GM21737 (cell line): ENCODE results near the gene PRPF39.
"Not testable (repeated sequence)": the region's sequence is repeated elsewhere in the genome, so short reads cannot be mapped to it uniquely, and the experiment has no call there.

ENCODE experiments used
- ATAC-seq: cut with Tn5 transposase; IDR thresholded peaks from one replicate; pipeline ENCODE4 v1.9.1; 2021; ENCODE audit warnings: mild to moderate bottlenecking, moderate library complexity; ENCODE audit not compliant: unreplicated experiment

Gene PRPF39

DNA sequence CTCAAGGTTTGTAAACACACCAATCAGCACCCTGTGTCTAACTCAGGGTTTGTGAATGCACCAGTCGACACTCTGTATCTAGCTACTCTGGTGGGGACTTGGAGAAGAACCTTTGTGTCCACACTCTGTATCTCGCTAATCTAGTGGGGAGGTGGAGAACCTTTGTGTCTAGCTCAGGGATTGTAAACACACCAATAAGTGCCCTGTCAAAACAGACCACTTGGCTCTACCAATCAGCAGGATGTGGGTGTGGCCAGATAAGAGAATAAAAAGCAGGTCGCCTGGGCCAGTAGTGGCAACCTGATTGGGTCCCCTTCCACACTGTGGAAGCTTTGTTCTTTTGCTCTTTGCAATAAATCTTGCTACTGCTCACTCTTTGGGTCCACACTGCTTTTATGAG is 2.8 kb upstream of the PRPF39 start:
- not testable (repeated sequence) for ATAC-seq

DNA sequence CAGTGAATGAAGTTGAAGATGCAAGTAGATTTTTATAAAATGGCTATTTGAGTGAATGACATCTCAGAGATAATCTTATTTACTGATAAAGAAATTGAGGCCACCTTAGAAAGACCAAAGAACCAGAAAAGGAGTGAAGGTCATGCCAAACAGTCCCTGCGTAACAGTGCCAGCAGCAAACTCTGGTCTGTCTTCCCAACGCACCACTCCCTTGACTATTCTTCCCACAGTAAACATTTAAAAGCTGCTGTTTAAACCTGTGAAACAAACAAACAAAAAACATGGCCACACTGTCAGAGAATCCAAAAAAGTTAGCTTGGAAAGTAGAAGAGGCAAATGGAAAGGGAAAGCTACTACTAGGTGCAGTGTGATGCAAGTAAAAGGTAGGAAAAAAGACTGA is 1.5 kb upstream of the PRPF39 start:
- no peak for ATAC-seq

DNA sequence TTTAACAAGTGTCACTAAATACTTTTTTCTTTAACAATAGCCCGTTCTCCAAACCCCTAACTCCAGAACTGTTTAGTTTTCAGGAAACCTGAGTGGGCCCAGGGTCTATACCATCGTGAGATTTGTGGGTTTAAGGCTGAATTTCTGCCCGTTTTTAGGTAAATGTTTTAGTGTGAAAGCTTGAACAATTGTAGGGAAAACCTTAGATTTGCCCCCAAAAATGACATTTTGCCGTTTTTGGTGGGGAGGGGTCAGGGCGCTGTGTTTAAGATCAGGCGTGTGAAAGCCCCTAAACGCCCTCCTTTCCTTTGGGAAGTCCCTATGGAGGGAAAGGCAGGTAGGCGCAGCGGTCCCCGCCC is 320 bp upstream of the PRPF39 start:
- no peak for ATAC-seq

DNA sequence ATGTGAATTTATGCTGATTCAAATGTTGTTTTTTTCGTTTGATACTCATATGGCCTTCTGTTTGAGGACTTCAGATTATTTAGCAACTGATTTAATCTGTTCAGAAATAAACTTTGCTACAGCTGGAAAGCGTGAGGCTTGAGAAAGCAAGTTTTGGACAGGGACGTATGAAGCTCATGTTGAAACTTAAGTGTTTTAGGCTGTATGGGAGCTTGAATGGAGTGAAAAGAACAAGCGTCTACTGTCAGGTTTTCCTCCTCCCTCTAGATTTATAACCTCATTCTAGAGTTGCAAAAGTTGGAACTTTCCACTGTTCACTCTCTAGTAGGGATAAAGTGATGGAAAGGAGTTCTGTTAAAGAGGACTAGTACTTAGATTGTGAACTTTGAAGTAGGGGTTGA is 1.0 kb downstream of the PRPF39 start:
- ATAC-seq: no peak

DNA sequence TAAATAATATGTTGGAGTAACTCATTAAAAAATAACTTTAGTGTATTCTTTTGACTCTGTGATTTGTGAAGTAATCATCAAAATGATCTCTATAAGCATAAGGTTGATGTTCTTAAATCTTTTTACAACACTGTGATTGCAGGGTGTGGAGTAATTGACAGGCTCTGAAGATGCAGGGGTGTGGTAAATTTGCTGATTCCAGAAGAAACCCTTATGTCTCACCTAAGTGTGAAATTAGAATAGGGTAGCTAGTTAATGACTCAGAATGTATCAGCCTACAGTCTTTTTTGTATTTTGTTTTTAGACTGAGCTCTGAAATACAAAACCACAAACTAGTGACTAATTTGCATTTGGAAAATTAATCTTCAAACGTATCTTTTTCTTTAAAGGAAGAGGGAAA is 5.9 kb downstream of the PRPF39 start:
- peak; percentile 47 for ATAC-seq

DNA sequence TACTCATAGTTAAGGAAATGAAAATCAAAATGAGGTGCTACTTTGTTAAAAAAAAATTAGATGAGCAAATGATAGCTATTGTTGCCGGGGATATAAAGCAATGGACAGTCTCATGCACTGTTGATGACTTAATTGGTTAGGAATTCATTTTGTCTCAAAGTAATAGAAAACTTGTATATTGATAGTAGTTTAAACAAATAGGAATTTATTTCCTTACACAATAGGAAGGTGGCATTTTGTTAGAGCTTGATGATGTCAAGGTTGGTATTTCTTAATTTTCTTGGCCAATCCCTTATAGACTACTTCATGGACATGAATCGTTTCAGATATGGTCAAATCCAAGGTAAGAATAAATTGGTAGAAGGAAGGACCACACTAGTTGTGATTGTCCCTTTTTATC is 7.8 kb downstream of the PRPF39 start:
- no peak for ATAC-seq

DNA sequence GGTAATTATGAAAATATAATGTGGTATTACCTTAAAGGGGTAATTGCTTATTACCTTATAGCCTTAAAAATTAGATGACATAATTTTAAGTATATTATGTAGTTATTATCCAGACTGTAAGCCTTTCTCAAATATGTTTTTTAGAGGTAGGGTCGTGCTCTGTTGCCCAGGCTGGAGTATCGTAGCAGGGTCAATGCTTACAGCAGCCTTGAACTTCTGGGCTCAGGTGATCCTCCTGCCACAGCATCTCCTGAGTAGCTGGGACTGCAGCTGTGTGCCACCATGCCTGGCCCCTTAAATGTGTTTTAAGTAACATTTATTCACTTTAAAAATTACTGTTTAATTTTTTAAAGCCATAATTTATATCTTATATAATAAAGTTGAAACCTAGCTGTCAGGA is 10.4 kb downstream of the PRPF39 start:
- ATAC-seq: no peak

DNA sequence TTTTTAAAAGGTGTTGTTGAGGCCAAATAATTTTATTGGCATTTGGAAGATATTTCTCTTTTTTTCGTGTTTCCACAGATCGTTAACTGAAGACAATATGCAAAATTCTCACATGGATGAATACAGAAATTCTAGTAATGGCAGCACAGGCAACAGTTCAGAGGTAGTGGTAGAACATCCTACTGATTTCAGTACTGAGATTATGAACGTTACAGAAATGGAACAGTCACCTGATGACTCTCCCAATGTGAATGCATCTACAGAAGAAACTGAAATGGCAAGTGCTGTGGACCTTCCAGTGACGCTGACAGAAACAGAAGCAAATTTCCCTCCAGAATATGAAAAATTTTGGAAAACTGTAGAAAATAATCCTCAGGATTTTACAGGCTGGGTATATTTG is 11.2 kb downstream of the PRPF39 start:
- no peak for ATAC-seq

DNA sequence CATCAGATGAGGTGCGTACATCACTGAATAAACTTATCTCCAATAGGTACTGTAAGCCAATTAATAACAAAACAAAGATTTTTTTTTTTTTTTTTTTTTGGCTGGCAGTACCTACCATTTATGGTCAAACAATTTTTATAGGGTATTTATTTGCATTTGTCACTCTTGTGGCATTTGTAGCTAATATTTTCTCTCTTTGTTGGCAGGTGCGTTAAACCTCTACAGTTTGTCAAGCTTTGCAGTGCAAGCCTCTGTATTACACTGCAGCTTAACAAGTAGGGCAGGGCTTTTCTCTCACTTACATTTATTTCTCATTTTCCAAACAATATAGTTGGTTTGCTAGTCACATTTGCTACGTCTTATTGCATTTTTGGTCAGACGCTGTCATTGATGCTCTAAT is 12.3 kb downstream of the PRPF39 start:
- no peak for ATAC-seq

DNA sequence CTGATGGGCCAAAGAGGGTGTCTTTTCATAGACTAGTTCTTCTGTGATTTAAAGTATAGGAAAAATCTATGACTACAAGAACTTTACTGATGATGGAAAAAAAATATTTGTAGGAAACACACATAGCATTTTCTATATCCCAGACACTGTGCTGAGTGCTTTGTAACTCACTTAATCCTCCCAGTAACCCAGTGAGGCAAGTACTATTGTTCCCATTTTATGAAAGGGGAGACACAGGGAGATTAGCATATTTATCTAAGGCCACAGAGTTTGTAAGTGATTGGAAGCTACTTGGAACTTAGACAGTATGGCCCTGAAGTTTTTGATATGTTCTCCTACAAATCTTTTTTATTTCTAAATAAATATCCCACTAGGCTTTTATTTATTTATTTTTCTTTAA is 19.9 kb downstream of the PRPF39 start:
- no peak for ATAC-seq

DNA sequence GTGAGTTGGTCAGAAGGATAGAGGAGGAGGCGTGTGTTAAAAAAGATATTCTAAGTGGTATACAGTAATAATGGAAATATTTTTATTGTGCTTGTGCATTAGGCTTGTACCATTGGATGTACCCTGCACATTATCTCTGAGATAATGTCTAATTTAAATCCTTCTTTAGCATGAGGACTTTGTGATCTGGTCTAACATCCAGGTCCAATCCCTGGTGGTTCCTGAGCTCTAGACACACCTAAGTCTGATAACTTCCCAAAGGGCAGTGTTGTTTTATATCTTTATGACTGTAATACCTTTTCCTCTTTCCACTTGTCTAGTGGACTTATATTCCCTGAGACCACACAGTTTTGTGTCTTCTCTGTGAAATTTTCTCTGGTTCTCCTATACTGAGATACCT is 20.6 kb downstream of the PRPF39 start:
- ATAC-seq: no peak

DNA sequence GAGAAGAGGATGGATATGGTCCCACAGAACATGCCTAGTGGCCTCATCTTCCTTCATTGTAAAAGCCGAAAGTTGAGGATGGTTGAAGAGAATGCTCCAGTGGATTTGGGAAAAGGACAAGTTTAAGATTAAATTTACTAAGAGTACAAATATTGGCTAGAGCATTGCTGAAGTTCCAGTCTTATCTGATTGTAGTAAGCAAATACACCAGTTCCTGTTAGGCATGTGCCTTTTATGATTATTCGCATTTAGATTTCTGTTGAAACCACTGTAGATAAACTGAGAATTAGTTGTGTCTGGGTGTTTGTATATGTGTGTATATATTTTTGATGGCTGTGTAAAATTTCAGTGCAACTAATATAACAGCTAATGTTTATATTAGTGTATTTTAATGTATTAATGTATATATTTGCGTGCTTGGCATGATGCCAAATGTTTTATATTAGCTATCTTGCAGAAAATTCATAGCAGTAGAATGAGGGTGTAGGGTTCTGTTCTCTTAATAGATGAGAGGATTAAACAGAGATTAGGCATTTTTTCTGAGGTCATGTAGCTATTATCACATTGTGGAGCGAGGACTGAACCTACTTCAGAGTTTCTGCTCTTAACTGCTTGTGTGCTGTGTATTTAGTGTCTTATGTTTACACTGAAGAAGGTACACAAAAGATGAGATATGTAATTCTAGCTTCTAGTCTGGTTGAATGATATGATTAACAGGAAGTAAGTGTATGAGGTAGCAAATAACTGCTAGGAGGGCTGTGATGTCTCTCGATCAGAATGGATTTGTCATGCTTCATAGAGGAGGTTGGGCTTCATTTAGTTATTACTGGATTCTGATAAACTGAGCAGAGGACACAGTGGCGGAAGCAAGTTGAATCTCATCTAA is 29.2 kb downstream of the PRPF39 start:
- no peak for ATAC-seq

DNA sequence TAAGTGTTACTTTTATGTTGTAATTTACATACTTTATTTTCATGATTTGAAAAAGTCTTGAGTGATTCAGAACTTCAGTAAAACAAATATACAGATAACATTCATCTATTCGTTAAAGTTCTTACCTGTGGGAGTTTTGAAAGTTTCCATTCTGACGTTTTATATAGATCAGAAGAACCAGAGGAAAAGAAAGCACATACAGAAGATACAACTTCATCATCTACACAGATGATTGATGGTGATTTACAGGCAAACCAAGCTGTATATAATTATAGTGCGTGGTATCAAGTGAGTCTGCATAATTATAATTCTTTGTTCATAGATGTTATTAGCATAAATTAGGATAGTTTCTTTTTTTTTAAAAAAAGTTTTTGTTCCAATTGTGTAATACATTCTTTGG is 30.4 kb downstream of the PRPF39 start:
- no peak for ATAC-seq

DNA sequence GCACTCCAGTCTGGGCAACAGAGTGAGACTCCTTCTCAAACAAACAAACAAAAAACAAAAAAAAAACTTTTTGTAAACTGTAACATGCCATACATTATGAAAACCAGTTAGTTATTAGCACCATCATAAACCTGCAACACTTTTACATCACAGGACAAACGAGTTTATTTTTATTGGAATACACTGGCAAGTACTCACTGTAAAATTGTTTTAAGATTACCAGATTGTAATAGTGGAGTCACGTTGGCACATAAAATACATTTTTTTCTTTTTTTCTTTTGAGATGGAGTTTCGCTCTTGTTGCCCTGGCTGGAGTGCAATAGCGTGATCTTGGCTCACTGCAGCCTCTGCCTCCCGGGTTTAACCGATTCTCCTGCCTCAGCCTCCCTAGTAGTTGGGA is 34.7 kb downstream of the PRPF39 start:
- ATAC-seq: no peak

DNA sequence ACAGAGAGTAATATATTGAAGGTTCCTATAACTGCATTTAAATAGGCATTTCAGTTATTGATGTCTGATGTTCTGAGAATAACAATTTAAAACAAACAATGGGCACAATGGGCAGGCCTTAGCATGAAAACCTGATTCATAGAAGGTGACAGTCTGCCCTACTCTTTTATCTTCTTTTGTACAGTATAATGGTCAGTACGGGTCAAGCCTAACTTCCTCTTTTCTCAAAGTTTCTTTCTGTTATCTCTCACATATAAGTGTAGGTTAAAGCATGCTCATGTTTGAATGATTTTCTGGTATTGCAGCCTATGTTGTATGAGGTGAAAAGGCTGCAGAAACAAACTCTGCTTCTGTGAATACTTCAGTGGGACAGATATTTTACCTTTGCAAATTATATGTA is 36.2 kb downstream of the PRPF39 start:
- ATAC-seq: no peak

DNA sequence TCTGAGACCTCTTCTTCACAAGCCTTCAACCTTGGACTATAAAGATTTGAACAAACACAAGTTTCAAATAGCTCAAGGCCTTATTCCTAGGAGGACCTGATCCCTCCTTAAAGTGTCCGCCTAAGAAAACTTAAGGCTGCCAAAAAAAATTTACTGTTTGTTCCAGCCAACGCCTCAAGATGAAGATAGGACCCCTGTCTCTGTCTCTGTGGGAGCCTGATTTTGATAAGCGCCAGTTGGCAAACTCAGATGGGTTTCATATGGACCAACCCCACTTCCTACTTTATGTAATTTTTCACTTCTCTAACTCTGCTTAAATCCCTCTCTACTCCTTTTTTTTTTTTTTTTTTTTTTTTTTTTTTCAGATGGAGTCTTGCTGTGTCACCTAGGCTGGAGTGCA is 39.4 kb downstream of the PRPF39 start:
- no peak for ATAC-seq

DNA sequence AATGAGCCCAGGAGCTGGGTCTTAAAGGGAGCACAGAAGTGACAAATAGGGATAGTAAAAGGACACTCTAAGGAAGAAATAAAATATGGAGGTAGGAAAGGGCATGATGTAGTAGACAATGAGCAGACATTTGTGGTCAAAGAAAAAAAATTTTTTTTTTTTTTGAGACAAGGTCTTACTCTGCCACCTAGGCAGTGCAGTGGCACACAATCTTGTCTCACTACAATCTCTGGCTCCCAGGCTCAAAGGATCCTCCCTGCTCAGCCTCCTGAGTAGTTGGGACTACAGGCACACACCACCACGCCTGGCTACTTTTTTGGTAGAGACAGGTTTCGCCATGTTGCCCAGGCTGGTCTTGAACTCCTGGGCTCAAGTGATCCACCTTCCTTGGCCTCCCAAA is 41.8 kb downstream of the PRPF39 start:
- no peak for ATAC-seq

DNA sequence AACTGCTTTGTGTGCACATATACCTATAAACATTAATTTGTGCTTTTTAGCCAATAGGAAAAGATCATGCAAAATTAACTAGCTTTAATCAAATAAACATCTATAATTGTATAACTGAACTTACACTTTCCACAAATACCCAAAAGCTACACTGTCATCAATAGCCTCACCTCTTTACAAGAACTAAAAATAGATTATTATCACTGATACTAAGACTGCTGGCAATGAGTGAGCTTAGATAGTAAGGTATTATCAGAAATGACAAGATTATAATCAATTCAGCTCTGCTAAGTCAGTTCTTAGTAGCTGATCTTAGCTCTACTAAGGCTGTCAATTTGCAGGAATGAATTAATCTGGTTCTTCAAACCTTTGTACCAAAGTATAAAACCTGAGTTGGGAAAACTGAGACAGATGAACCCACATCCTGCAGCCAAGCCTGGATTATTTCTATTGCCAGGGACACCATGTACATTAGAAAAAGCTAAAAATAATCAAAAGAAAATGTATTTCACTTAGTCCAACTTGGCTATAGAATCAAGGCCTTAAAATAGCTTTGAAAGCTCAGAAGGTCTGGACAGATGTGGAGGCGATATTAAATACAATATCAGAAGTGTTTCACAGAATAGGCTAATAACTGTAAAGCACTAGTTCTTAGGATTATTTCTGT is 45.2 kb downstream of the PRPF39 start:
- ATAC-seq: no peak

DNA sequence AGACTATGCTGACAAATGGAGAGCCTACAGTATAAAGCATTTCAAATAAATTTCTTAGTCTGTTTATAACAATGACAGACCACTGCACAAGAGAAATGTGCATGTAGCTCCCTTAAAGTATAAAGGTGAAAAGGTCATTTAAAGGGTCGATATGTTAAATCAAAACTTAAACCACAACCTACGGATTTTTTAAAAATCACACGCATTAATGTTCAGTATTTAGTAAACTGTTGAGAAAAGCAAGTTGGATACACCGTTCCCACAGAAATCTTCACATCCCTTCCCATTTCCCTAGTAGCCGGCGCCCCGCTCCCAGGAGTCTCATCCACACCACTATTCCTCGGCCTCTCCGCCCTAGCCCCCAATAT is 49.8 kb downstream of the PRPF39 start:
- ATAC-seq: no peak

DNA sequence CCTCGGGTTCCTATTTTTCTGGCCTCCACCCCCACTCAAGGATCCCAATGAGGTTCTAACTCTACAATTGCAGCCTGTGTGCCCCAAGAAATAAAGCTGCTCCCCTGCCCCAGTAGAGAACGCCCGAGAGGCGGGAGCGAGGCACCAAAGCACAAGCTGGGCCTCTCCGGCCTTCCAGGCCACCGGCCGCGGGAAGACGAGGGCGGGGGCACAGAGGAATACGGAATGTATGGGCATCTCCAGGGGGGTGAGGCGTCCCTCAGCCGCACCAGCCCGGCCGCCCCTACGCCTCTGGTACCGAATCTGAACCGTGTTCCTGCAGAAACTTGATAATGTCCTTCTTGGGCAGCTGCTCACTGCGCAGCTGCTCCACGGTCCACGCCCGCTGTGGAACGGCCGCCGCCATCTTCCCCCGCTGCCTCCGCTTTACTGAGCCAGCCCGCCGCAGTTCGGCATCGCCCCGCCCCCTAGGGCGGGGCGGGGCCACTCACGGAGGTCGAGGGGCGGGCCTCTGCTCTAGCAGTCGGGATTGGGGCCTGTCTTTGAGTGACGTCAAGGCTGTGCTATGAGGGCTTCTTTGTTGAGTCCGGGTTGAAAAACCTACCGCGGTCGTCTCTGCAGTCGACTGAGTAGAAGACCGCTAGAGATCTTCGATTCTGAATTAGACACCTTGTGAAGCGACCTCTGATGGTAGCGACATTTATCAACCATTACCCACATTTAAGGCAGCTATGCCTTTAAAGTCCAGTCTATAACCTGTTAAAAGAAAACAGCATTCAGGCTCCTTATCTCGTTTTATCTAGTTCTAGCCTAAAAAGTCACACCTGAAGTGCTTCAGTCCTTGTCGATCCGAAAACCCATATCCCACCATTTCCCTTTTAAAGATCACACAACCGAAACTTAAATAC is 50.4 kb downstream of the PRPF39 start, which contains the start of gene FKBP3:
TSS of gene FKBP3 (minus strand) at position 431 of the 908 bp plus-strand sequence. CDS start at position 406, 25 bp downstream.
- ATAC-seq: peak; percentile 88

DNA sequence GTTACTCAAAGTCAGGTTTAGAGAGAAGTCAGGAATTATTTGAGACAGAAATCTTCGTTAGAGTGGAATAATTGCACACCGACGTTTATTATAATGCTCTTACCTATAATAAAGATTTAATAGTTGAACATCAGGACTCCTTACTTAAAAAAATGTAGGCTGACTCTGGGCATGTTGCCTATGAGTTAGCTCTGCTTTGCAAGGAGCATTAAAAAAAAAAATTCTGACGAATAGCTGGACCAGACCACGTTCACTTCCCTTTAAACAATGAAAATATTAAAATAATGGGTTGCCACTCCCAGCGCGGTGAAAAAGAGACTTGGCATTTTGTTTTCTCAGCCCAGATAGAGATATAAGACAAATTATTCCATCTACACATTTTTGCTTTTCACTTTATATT is 51.2 kb downstream of the PRPF39 start:
- ATAC-seq: no peak
